A549 treated with dexamethasone at 1 μM for 4 hours (cell line): ENCODE measurements around the gene C22orf23. TPM values are rescaled to one million over a fixed set of nuclear protein-coding genes. Genes with fewer than 3 reads are reported as not detected.

Experiments used
- total RNA-seq: library from RNA; stranded (reverse); fragments of 200-300 nt; extraction: Qiagen RNA extraction; gene quantifications from 5 replicates; pipeline ENCODE4 v1.2.3, GENCODE V29; 2022

Gene C22orf23
- total RNA-seq = 0.14 to 0.41 TPM (median 0.20 TPM) in 4 of 5 replicates, not detected in the other

DNA sequence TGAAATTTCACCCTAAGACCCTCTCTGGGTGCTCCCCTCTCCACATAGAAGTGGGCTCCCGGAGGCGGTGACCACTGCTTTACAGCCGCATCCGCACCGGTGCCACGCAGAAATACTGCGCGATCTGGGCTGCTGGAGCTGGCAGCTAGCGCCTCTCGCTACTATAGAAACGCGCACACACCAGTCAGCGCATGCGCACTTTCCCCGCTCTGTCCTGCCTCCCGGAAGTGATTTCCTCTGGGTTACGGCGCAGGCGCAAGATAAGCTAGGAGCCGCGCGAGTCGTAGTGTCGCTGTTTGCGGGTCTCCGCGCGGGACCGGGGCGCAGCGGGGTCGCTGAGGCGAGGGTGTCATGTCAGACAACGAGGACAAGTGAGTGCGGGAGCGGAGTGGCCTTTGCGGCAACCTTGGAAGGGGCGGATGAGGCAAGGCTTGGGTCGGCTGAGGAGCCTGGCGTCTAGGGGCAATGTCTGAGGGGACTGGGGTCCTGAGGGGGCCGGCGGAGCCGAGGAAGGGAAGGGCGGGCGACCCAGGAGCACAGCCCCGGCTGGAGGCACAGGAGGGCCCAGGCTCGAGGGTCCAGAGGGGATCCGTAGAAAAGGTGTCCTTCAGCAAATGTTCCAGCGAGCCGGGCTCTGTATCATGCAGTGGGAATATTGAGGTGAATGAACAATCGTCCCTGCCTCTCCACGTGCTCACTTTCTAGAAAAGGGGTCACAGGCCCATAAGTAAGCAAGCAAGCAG is at the start of gene C22orf23, which contains the start of gene POLR2F:
Gene C22orf23 (minus strand): TSS at position 165 of the 743 bp plus-strand sequence. CDS start 452 bp downstream, outside the sequence.
Gene POLR2F (plus strand): TSS at position 263 of the 743 bp plus-strand sequence. CDS start 89 bp downstream, at position 352.

DNA sequence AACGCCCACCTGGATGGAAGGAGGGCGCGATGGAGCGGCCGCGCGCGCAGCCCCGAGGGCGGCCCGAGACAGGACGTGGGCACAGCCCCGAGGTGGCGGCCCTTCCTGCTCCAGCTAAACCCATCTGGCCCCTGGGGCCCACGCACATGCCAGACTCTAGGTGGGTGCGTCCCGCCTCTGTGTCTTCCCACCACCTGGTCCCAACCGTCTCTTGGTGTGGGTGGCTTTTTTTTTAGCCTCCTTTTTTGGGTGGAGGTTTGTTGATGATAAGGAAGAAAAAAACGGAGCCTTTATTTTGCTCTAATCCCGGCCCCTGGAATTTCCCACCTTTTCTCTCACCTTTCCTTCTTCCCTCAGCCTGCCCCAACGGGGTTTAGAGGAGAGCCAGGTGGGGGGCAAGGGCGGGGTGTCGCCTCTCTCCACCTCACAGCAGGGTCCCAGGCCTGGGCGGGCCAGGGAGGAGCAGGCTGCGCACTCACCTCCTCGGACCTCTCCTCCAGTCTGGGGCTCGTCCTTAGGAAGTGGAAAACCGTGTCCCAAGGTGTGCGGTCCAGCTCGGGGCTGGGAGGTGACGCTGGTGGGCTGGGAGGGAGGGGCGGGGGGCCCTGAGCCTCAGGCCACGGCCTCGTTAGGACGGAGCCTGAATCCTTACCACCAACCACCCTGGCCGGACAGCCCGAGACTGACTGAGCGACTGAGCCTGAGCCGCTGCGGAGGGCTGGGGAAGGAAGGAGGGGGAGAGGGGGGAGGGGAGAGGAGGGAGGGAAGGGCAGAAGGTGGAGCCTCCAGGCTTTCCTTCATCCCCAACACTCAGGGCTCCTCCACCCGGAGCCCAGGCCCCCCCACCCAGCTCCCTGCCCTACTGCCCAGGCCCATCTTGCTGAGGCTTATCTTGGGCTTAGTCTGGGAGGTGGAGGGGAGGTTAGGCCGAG is 30.7 kb upstream of the C22orf23 start, which contains the start of gene SOX10:
Gene SOX10 (minus strand): TSS at position 696 of the 932 bp plus-strand sequence. CDS start 771 bp downstream, outside the sequence.

DNA sequence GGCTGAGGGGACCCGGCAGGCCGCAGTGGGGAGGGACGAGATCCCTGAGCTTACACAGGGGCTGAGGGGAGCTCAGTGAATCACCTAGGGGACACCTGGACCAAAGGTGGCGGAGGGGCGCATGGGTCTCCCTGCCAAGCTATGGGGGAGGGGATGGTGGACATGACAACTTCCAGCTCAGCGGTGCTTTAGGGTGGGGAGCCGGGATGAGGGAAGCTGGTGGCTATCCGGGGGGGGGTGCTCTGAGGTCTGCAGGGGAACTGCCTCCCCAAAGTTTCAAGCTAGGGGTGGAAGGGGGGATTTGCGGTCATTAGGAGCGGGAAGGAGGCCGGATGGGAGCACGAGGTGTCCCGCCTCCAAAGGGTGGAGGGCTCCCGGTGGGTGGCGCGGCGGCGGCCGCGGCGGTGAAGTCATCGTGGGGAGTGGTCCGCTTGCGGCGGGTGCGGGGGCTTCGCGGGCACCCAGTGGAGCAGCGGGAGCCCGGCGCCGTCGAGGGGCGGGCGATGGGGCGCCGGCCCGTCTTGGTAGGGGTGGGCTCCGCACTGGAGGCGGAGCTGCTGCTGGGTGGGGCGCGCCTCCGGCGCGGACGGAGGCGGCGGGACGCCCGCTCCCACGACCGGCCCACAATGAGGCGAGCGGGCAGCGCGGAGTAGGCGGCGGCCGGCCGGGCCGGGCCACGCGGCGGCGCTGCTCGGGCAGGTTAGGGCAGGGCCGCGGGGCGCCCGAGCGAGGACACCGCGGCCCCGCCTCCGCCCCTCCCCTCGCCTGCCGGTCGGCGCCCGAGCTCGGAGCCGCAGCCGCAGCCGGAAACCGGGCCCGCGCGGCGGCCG is 47.7 kb downstream of the C22orf23 start, which contains the start of gene MICALL1:
Gene MICALL1 (plus strand): TSS at position 764 of the 830 bp plus-strand sequence. CDS start 126 bp downstream, outside the sequence.

Other genes starting within 250 kb of the C22orf23 start
- gene GCAT, start 145.7 kb downstream of the C22orf23 start, total RNA-seq = 2.6 to 4.2 TPM (median 3.4 TPM) in 5 replicates
- gene GALR3, start 130.2 kb downstream of the C22orf23 start, total RNA-seq = not detected in 5 replicates
- 16.5 to 23.6 TPM (median 22.0 TPM) in 5 replicates for gene ANKRD54, start 109.3 kb downstream of the C22orf23 start, total RNA-seq
- gene EIF3L, start 104.2 kb downstream of the C22orf23 start, total RNA-seq = 260 to 305 TPM (median 269 TPM) in 5 replicates
- 17.5 to 23.4 TPM (median 20.7 TPM) in 5 replicates for gene MICALL1, start 47.3 kb downstream of the C22orf23 start, total RNA-seq
- gene POLR2F, start 98 bp upstream of the C22orf23 start, total RNA-seq = 116 to 133 TPM (median 121 TPM) in 5 replicates
- 0.04 TPM in 1 of 5 replicates, not detected in the others for gene SOX10, start 31.0 kb upstream of the C22orf23 start, total RNA-seq
- gene PICK1, start 103.8 kb upstream of the C22orf23 start, total RNA-seq = 11.0 to 14.4 TPM (median 12.7 TPM) in 5 replicates
- not detected in 5 replicates for gene SLC16A8, start 130.6 kb upstream of the C22orf23 start, total RNA-seq
- 4.9 to 8.7 TPM (median 7.9 TPM) in 5 replicates for gene BAIAP2L2, start 157.1 kb upstream of the C22orf23 start, total RNA-seq
- 2.5 to 6.0 TPM (median 4.0 TPM) in 5 replicates for gene PLA2G6, start 228.2 kb upstream of the C22orf23 start, total RNA-seq
- 18.9 to 28.0 TPM (median 22.7 TPM) in 5 replicates for gene MAFF, start 248.4 kb upstream of the C22orf23 start, total RNA-seq